ENCODE results near the gene TNFAIP8L1. TPM values are rescaled to one million over a fixed set of nuclear protein-coding genes. Genes with fewer than 3 reads are reported as not detected.

TNFAIP8L1 gene
- total and polyA plus RNA-seq, 4 donors = 15.6 to 29.0 (median 20.1) TPM

GRCh38 chr19:4592445-4592844 lies 46.9 kb upstream of the TNFAIP8L1 start:
- DNase-seq (ENCODE audit: low spot score) = no peak
- TF ChIP-seq FOXA2 (IDR thresholded peaks at IDR 0.05) (no peak), RAD21 (IDR thresholded peaks at IDR 0.05) (no peak), HNF4A (conservative IDR thresholded peaks at IDR 0.05) (no peak), MAX (IDR thresholded peaks at IDR 0.05) (no peak), TAF1 (conservative IDR thresholded peaks at IDR 0.05) (no peak), YY1 (IDR thresholded peaks at IDR 0.05) (no peak), ZBTB33 (IDR thresholded peaks at IDR 0.05) (no peak), ATF3 (IDR thresholded peaks at IDR 0.05) (no peak), JUND (IDR thresholded peaks at IDR 0.05) (no peak), NR2F2 (IDR thresholded peaks at IDR 0.05) (no peak), REST (IDR thresholded peaks at IDR 0.05) (no peak), SP1 (IDR thresholded peaks at IDR 0.05) (no peak), HNF4G (IDR thresholded peaks at IDR 0.05) (no peak), FOXA1 (IDR thresholded peaks at IDR 0.05) (no peak), GABPA (IDR thresholded peaks at IDR 0.05 in 1 of 2, conservative IDR thresholded peaks at IDR 0.05 in 1 of 2) (no peak), EGR1 (IDR thresholded peaks at IDR 0.05; ENCODE audit: low read depth in 2 of 2) (no peak), RXRA (IDR thresholded peaks at IDR 0.05) (no peak), CTCF (IDR thresholded peaks at IDR 0.05; ENCODE audit: low read depth, low read length, missing input control) (no peak)
- H3K4me3 ChIP-seq (ENCODE audit: low read depth in 1 of 3, low read length in 3 of 3) = no peak overlapping the region
- no peaks in the 10 kb centered on the region for H3K36me3 ChIP-seq (ENCODE audit: control insufficient read depth in 4 of 4, insufficient read depth in 3 of 4, low read depth in 1 of 4, low read length in 3 of 4)
- WGBS = 81% methylated on average over 5 of the region's 5 CpGs
- H3K4me1 ChIP-seq (ENCODE audit: control insufficient read depth in 4 of 4, insufficient read depth in 4 of 4, low read length in 3 of 4) = peaks cover 0 to 11% (median 11%) of the 10 kb centered on the region in 4 donors
- no peak overlapping the region for H3K9ac ChIP-seq (ENCODE audit: low read depth in 1 of 2, low read length in 2 of 2)
- no peaks in the 10 kb centered on the region for H3K9me3 ChIP-seq (ENCODE audit: control insufficient read depth in 4 of 4, low read length in 3 of 4)
- H3K27me3 ChIP-seq (ENCODE audit: control insufficient read depth in 4 of 4, insufficient read depth in 4 of 4, low read length in 3 of 4) = no peaks in the 10 kb centered on the region
- H3K27ac ChIP-seq (ENCODE audit: low read depth in 1 of 2, low read length in 2 of 2) = no peak overlapping the region

Data from liver (tissue), 9 donors.